ENCODE data around the gene LAMTOR5.

The LAMTOR5 gene

GRCh38 chr1:110428946-110429345 is 21.5 kb upstream of the LAMTOR5 start:
- no peak overlapping the region for H3K27ac ChIP-seq (ENCODE audit: low read depth, low read length)
- no peak for TF ChIP-seq EZH2phosphoT487 (IDR thresholded peaks at IDR 0.05; ENCODE audit: borderline replicate concordance, low read length)
- TF ChIP-seq, protein P1, sequence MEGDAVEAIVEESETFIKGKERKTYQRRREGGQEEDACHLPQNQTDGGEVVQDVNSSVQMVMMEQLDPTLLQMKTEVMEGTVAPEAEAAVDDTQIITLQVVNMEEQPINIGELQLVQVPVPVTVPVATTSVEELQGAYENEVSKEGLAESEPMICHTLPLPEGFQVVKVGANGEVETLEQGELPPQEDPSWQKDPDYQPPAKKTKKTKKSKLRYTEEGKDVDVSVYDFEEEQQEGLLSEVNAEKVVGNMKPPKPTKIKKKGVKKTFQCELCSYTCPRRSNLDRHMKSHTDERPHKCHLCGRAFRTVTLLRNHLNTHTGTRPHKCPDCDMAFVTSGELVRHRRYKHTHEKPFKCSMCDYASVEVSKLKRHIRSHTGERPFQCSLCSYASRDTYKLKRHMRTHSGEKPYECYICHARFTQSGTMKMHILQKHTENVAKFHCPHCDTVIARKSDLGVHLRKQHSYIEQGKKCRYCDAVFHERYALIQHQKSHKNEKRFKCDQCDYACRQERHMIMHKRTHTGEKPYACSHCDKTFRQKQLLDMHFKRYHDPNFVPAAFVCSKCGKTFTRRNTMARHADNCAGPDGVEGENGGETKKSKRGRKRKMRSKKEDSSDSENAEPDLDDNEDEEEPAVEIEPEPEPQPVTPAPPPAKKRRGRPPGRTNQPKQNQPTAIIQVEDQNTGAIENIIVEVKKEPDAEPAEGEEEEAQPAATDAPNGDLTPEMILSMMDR (IDR thresholded peaks at IDR 0.05; ENCODE audit: low read depth, low read length, poor library complexity, severe bottlenecking) = no peak
- H3K9me3 ChIP-seq (ENCODE audit: control insufficient read depth, insufficient read depth, low read length) = no peaks in the 10 kb centered on the region
- H3F3A ChIP-seq (ENCODE audit: control insufficient read depth, insufficient read depth) = no peaks in the 10 kb centered on the region
- H3K36me3 ChIP-seq (ENCODE audit: control insufficient read depth, low read length) = no peaks in the 10 kb centered on the region
- H3K4me1 ChIP-seq (ENCODE audit: control insufficient read depth, low read length) = peaks cover 9% of the 10 kb centered on the region
- H3K27me3 ChIP-seq (ENCODE audit: control insufficient read depth, low read length) = 0 out of 2 replicates have a peak, but pooled peaks cover 5% of the 10 kb centered on the region
- no peak overlapping the region for H3K4me2 ChIP-seq (ENCODE audit: low read length)
- H3K4me3 ChIP-seq (ENCODE audit: low read length) = no peak overlapping the region
- H3K79me2 ChIP-seq (ENCODE audit: control insufficient read depth, low read length) = no peaks in the 10 kb centered on the region
- no peaks in the 10 kb centered on the region for H3K9me2 ChIP-seq (replicated peaks; ENCODE audit: control insufficient read depth, low read length)
- H4K20me1 ChIP-seq (ENCODE audit: control insufficient read depth, insufficient read depth, low read depth, low read length) = no peaks in the 10 kb centered on the region

GRCh38 chr1:110426854-110427253 is 19.4 kb upstream of the LAMTOR5 start:
- H3K9me2 ChIP-seq (replicated peaks; ENCODE audit: control insufficient read depth, low read length) = no peaks in the 10 kb centered on the region
- H3K79me2 ChIP-seq (ENCODE audit: control insufficient read depth, low read length) = no peaks in the 10 kb centered on the region
- no peak overlapping the region for H3K4me3 ChIP-seq (ENCODE audit: low read length)
- H4K20me1 ChIP-seq (ENCODE audit: control insufficient read depth, insufficient read depth, low read depth, low read length) = no peaks in the 10 kb centered on the region
- TF ChIP-seq EZH2phosphoT487 (IDR thresholded peaks at IDR 0.05; ENCODE audit: borderline replicate concordance, low read length) = no peak
- TF ChIP-seq, protein P1 (IDR thresholded peaks at IDR 0.05; ENCODE audit: low read depth, low read length, poor library complexity, severe bottlenecking) = no peak
- no peak overlapping the region for H3K27ac ChIP-seq (ENCODE audit: low read depth, low read length)
- H3K4me2 ChIP-seq (ENCODE audit: low read length) = no peak overlapping the region
- no peaks in the 10 kb centered on the region for H3K9me3 ChIP-seq (ENCODE audit: control insufficient read depth, insufficient read depth, low read length)
- peaks cover 5% of the 10 kb centered on the region; the same call in 1 of the 2 replicates for H3K27me3 ChIP-seq (ENCODE audit: control insufficient read depth, low read length)
- H3F3A ChIP-seq (ENCODE audit: control insufficient read depth, insufficient read depth) = no peaks in the 10 kb centered on the region
- no peaks in the 10 kb centered on the region for H3K36me3 ChIP-seq (ENCODE audit: control insufficient read depth, low read length)
- H3K4me1 ChIP-seq (ENCODE audit: control insufficient read depth, low read length) = peaks cover 9% of the 10 kb centered on the region

GRCh38 chr1:110425612-110426152 is 18.2 kb upstream of the LAMTOR5 start:
- H3K79me2 ChIP-seq (ENCODE audit: control insufficient read depth, low read length) = no peaks in the 10 kb centered on the region
- H3K9me2 ChIP-seq (replicated peaks; ENCODE audit: control insufficient read depth, low read length) = no peaks in the 10 kb centered on the region
- H3K4me2 ChIP-seq (ENCODE audit: low read length) = no peak overlapping the region
- peaks cover 5% of the 10 kb centered on the region; the same call in 1 of the 2 replicates for H3K27me3 ChIP-seq (ENCODE audit: control insufficient read depth, low read length)
- no peak overlapping the region for H3K27ac ChIP-seq (ENCODE audit: low read depth, low read length)
- peaks cover 7% of the 10 kb centered on the region; the same call in 1 of the 2 replicates for H3K9me3 ChIP-seq (ENCODE audit: control insufficient read depth, insufficient read depth, low read length)
- TF ChIP-seq EZH2phosphoT487 (IDR thresholded peaks at IDR 0.05; ENCODE audit: borderline replicate concordance, low read length) = no peak
- TF ChIP-seq, protein P1 (IDR thresholded peaks at IDR 0.05; ENCODE audit: low read depth, low read length, poor library complexity, severe bottlenecking) = no peak
- no peak overlapping the region for H3K4me3 ChIP-seq (ENCODE audit: low read length)
- no peaks in the 10 kb centered on the region for H3K36me3 ChIP-seq (ENCODE audit: control insufficient read depth, low read length)
- H3K4me1 ChIP-seq (ENCODE audit: control insufficient read depth, low read length) = peaks cover 7% of the 10 kb centered on the region
- no peaks in the 10 kb centered on the region for H3F3A ChIP-seq (ENCODE audit: control insufficient read depth, insufficient read depth)
- no peaks in the 10 kb centered on the region for H4K20me1 ChIP-seq (ENCODE audit: control insufficient read depth, insufficient read depth, low read depth, low read length)

All from DOHH2 (cell line).